ENCODE data around the gene RNASE11. TPM values are rescaled to one million over a fixed set of nuclear protein-coding genes. Genes with fewer than 3 reads are reported as not detected.

Gene RNASE11
- total and polyA plus RNA-seq, 10 of the 15 experiments (the other 5 are each of a cell fraction or from before 2014, with no cell fraction given) = not detected

DNA sequence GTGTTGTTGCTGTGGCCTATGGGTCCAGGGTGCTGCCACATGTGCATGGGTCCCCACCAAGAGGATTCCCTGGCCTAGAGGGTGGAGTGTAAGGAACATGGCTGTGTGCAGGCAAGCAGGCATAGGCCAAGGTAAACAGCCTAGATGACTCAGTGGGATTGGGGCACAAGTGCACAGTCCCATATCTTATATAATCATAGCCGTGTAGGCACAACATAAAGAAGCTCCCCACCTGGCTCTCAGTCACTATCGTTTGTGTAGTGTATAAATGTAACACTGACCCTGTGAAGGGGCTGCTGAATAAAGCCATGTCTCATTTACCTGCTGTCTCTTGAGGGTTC is 19.1 kb upstream of the RNASE11 start (continued):
- no peak for TF ChIP-seq SP1 (IDR thresholded peaks at IDR 0.05; ENCODE audit: low read depth, low read length)
- no peak for TF ChIP-seq NR2C2 (IDR thresholded peaks at IDR 0.05; ENCODE audit: borderline replicate concordance, control insufficient read depth, insufficient read length, low read depth)
- TF ChIP-seq ZZZ3 (IDR thresholded peaks at IDR 0.05; ENCODE audit: control insufficient read depth, insufficient read length, low read depth) = no peak
- no peak for TF ChIP-seq NR2C1 (IDR thresholded peaks at IDR 0.05)
- no peak for TF ChIP-seq ZNF24 (IDR thresholded peaks at IDR 0.05)
- no peak for TF ChIP-seq FOXK2 (IDR thresholded peaks at IDR 0.05)
- TF ChIP-seq ZBTB33 (IDR thresholded peaks at IDR 0.05) = no peak

DNA sequence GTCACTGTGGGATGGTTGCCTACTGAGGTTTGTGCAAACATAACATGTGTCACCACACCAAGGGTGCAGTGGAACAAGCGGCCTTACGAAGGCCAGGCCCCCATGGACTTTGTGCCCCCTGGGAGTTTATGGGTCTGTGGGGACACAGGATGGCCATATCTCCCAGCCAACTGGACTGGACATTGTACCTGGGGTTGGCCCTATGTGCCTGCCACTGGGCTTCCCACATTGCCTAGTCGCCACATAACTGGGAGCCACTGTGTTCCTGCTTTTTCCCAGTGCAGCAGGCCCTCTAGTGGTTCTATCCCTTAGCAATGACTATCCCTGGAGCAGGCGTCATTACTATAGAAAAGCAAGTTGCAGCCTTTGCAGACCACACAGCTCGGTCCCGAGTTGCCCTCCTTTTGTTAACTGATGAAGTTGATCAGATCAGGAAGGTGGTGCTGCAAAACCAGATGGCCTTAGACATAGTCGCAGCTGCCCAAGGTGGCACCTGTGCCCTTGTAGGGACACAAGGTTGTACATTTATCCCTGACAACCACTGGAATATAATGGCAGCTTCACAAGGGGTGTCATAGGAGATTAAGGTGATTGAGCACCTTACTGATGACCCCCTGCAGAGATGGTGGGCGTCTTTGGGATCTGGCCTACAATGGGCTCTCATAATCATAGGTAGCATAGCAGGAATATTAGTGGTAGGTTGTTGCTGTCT is 18.5 kb upstream of the RNASE11 start:
- ATAC-seq (no peak), FAIRE-seq (no peak), DNase-seq (ENCODE audit: low read depth, low spot score) (no peak)
- Histone ChIP-seq H3K9me3 (replicated peaks; ENCODE audit: control insufficient read depth, insufficient read depth, low read length) (no peaks in the 10 kb centered on the region), H3K27me3 (replicated peaks in 1 of 2; ENCODE audit: control insufficient read depth in 2 of 2, insufficient read depth in 2 of 2, low read length in 1 of 2) (no peaks in the 10 kb centered on the region), H3K4me3 (no peak overlapping the region), H4K20me1 (ENCODE audit: control insufficient read depth, insufficient read depth) (no peaks in the 10 kb centered on the region), H2AFZ (ENCODE audit: control insufficient read depth, low read depth, low read length) (no peak overlapping the region), H3K36me3 (ENCODE audit: control insufficient read depth in 2 of 2, insufficient read depth in 2 of 2, low read length in 1 of 2) (no peaks in the 10 kb centered on the region), H3K4me1 (ENCODE audit: control insufficient read depth, insufficient read depth, low read length) (peaks cover 15% of the 10 kb centered on the region), H3K79me2 (ENCODE audit: control insufficient read depth, insufficient read depth, low read length) (no peaks in the 10 kb centered on the region), H3K4me2 (ENCODE audit: control insufficient read depth, insufficient read depth) (no peak overlapping the region), H3K9ac (ENCODE audit: control insufficient read depth, insufficient read depth, low read length) (no peak overlapping the region), H3K27ac (ENCODE audit: control insufficient read depth, insufficient read depth) (no peak overlapping the region)
- SMC1A ChIA-PET (ENCODE audit: uncharacterized antibody, unreplicated experiment) = interaction anchor here (0.7 to 6.5 kb wide), 7 partner anchors 8 to 278 kb away, joined by 3 to 110 read pairs (median 14); partner anchors contain the start of gene TEP1
- intact Hi-C loops (cut with micrococcal nuclease; ENCODE audit: unreplicated experiment) (loop anchor here (1.0 kb wide), 1 partner anchor 193 kb away; the partner anchor contains the start of gene TEP1), in situ Hi-C loops (cut with MboI) (loop anchor here (5.0 kb wide), 1 partner anchor 279 kb away; no protein-coding TSS in a partner anchor)
- BruUV-seq (replicated peaks) = no TSS peak
- CTCF ChIA-PET = interaction anchor here (0.7 to 10.3 kb wide), 10 partner anchors 24 to 277 kb away, joined by 3 to 216 read pairs (median 14); partner anchors contain the start of genes ANG, CCNB1IP1 and TEP1
- RAD21 ChIA-PET (ENCODE audit: unreplicated experiment) = interaction anchor here (1.2 to 6.3 kb wide), 6 partner anchors 85 to 279 kb away, joined by 3 to 77 read pairs (median 26); partner anchors contain the start of gene TEP1
- POLR2A ChIA-PET = interaction anchor here (1.5 kb wide), 1 partner anchor 274 kb away, joined by 5 read pairs; no protein-coding TSS in a partner anchor
- 13% methylated on average over 8 of the region's 8 CpGs for WGBS (ENCODE audit: insufficient coverage, insufficient replicate concordance, low lambda C conversion rate, missing lambda C conversion rate)
- TF ChIP-seq JUND (IDR thresholded peaks at IDR 0.05; ENCODE audit: low read depth, low read length) (no peak), ETV6 (conservative IDR thresholded peaks at IDR 0.05 in 1 of 2, IDR thresholded peaks at IDR 0.05 in 1 of 2; ENCODE audit: borderline replicate concordance in 1 of 2, low read depth in 1 of 2) (no peak), REST (IDR thresholded peaks at IDR 0.05; ENCODE audit: low read depth, low read length) (no peak), SMC3 (IDR thresholded peaks at IDR 0.05; ENCODE audit: borderline replicate concordance, low read length) (peak; percentile 44; the same call in 1 of the 2 replicates)
- TF ChIP-seq, protein P1, sequence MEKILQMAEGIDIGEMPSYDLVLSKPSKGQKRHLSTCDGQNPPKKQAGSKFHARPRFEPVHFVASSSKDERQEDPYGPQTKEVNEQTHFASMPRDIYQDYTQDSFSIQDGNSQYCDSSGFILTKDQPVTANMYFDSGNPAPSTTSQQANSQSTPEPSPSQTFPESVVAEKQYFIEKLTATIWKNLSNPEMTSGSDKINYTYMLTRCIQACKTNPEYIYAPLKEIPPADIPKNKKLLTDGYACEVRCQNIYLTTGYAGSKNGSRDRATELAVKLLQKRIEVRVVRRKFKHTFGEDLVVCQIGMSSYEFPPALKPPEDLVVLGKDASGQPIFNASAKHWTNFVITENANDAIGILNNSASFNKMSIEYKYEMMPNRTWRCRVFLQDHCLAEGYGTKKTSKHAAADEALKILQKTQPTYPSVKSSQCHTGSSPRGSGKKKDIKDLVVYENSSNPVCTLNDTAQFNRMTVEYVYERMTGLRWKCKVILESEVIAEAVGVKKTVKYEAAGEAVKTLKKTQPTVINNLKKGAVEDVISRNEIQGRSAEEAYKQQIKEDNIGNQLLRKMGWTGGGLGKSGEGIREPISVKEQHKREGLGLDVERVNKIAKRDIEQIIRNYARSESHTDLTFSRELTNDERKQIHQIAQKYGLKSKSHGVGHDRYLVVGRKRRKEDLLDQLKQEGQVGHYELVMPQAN (conservative IDR thresholded peaks at IDR 0.05) = no peak
